ENCODE measurements around the gene PBRM1. TPM values are rescaled to one million over a fixed set of nuclear protein-coding genes. Genes with fewer than 3 reads are reported as not detected.

PBRM1 gene
- total and polyA plus RNA-seq, 2 experiments from 2014 or later: 50.9 to 77.4 TPM

DNA sequence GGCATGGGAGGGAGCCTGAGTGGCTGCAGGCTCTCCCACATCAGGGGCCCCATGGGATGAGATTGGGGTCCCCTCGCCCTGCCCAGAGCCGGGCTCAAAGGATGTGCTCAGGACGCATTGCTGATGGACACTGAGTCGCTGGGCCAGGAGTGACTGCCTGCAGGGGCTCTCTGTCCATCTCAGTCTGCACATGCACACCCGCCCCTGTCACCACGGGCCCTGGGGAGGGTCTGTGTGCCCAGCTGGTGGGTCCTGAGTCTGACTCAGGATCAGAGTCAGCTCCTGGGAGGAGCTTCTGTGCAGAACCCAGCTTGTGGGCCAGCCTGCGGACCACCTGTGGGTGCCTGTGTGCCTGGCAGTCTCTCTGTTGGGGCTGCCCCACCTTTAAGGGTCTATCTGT, 172.4 kb downstream of the PBRM1 start:
- Histone ChIP-seq H3K9me3 (ENCODE audit: low read depth) (no peaks in the 10 kb centered on the region), H4K20me1 (ENCODE audit: insufficient read depth, poor library complexity, severe bottlenecking) (no peaks in the 10 kb centered on the region), H3K4me2 (no peak overlapping the region), H3K36me3 (replicated peaks; ENCODE audit: insufficient read depth, low read depth) (no peaks in the 10 kb centered on the region), H3K27me3 (no peaks in the 10 kb centered on the region), H3K4me3 (no peak overlapping the region), H2AFZ (no peak overlapping the region), H3K4me1 (ENCODE audit: insufficient read depth) (no peaks in the 10 kb centered on the region), H3K9me2 (replicated peaks; ENCODE audit: insufficient read depth) (no peaks in the 10 kb centered on the region), H3K79me2 (no peaks in the 10 kb centered on the region), H3K27ac (no peak overlapping the region)
- TF ChIP-seq EZH2phosphoT487 (IDR thresholded peaks at IDR 0.05; ENCODE audit: low read depth, severe bottlenecking, unreplicated experiment): no peak
- TF ChIP-seq, protein P1, sequence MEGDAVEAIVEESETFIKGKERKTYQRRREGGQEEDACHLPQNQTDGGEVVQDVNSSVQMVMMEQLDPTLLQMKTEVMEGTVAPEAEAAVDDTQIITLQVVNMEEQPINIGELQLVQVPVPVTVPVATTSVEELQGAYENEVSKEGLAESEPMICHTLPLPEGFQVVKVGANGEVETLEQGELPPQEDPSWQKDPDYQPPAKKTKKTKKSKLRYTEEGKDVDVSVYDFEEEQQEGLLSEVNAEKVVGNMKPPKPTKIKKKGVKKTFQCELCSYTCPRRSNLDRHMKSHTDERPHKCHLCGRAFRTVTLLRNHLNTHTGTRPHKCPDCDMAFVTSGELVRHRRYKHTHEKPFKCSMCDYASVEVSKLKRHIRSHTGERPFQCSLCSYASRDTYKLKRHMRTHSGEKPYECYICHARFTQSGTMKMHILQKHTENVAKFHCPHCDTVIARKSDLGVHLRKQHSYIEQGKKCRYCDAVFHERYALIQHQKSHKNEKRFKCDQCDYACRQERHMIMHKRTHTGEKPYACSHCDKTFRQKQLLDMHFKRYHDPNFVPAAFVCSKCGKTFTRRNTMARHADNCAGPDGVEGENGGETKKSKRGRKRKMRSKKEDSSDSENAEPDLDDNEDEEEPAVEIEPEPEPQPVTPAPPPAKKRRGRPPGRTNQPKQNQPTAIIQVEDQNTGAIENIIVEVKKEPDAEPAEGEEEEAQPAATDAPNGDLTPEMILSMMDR (IDR thresholded peaks at IDR 0.05; ENCODE audit: poor library complexity): no peak
- 91% methylated on average over 7 of the region's 7 CpGs for WGBS (ENCODE audit: low lambda C conversion rate, missing lambda C conversion rate)
- no peak for DNase-seq (ENCODE audit: low spot score)

DNA sequence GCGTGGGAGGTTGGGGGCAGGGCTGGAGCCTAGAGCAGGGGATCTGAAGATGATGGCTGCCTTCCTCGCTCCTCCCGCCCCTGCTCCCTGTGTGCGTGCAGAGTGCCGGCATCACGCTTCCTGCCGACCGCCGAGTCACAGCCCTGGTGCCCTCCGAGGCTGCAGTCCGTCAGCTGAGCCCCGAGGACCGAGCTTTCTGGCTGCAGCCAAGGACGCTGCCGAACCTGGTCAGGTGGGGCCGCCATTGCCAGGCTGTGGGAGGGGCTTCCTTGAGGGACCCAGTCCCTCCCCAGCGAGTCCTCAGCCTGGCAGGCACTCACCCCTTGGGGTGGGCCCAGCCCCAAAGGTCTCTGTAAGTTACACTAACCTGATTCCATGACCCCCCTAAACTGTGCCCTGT, 173.0 kb downstream of the PBRM1 start:
- DNase-seq (ENCODE audit: low spot score): no peak
- no peaks in the 10 kb centered on the region for H3K9me2 ChIP-seq (replicated peaks; ENCODE audit: insufficient read depth)
- H2AFZ ChIP-seq: no peak overlapping the region
- WGBS (ENCODE audit: low lambda C conversion rate, missing lambda C conversion rate): 76% methylated on average over 17 of the region's 17 CpGs
- no peak overlapping the region for H3K27ac ChIP-seq
- TF ChIP-seq EZH2 (IDR thresholded peaks at IDR 0.05; ENCODE audit: borderline replicate concordance): no peak
- TF ChIP-seq, protein P1 (IDR thresholded peaks at IDR 0.05; ENCODE audit: poor library complexity): no peak
- no peak for TF ChIP-seq EZH2phosphoT487 (IDR thresholded peaks at IDR 0.05; ENCODE audit: low read depth, severe bottlenecking, unreplicated experiment)
- H3K4me2 ChIP-seq: no peak overlapping the region
- no peak overlapping the region for H3K4me3 ChIP-seq
- no peaks in the 10 kb centered on the region for H4K20me1 ChIP-seq (ENCODE audit: insufficient read depth, poor library complexity, severe bottlenecking)
- no peaks in the 10 kb centered on the region for H3K9me3 ChIP-seq (ENCODE audit: low read depth)
- peaks cover under 1% of the 10 kb centered on the region for H3K4me1 ChIP-seq (ENCODE audit: insufficient read depth)
- no peaks in the 10 kb centered on the region for H3K27me3 ChIP-seq
- no peaks in the 10 kb centered on the region for H3K36me3 ChIP-seq (replicated peaks; ENCODE audit: insufficient read depth, low read depth)
- no peaks in the 10 kb centered on the region for H3K79me2 ChIP-seq

DNA sequence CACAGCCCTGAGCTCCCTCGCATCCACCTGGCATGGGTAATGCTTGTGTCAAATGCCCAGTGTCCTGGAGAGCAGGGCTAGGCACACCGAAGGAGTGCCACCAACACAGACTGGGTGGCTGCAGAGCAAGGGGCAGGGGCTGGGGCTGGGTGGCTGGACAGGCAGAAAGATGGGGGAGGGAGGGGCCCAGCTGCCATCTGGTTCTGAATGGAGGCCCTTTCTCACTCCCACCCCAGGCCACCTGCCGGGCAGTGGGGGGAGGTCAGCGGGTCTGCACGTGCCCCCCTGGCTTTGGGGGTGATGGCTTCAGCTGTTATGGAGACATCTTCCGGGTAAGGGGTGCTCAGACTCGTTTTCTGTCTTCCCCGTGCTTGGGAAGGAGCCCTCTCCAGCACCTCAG, 173.6 kb downstream of the PBRM1 start:
- no peak overlapping the region for H3K4me2 ChIP-seq
- H4K20me1 ChIP-seq (ENCODE audit: insufficient read depth, poor library complexity, severe bottlenecking): no peaks in the 10 kb centered on the region
- TF ChIP-seq, protein P1 (IDR thresholded peaks at IDR 0.05; ENCODE audit: poor library complexity): no peak
- TF ChIP-seq EZH2phosphoT487 (IDR thresholded peaks at IDR 0.05; ENCODE audit: low read depth, severe bottlenecking, unreplicated experiment) (no peak), EZH2 (IDR thresholded peaks at IDR 0.05; ENCODE audit: borderline replicate concordance) (no peak)
- H3K27ac ChIP-seq: no peak overlapping the region
- no peak for DNase-seq (ENCODE audit: low spot score)
- H3K9me2 ChIP-seq (replicated peaks; ENCODE audit: insufficient read depth): no peaks in the 10 kb centered on the region
- no peak overlapping the region for H2AFZ ChIP-seq
- H3K4me3 ChIP-seq: no peak overlapping the region
- H3K36me3 ChIP-seq (replicated peaks; ENCODE audit: insufficient read depth, low read depth): no peaks in the 10 kb centered on the region
- no peaks in the 10 kb centered on the region for H3K27me3 ChIP-seq
- H3K4me1 ChIP-seq (ENCODE audit: insufficient read depth): peaks cover 4% of the 10 kb centered on the region
- no peaks in the 10 kb centered on the region for H3K79me2 ChIP-seq
- H3K9me3 ChIP-seq (ENCODE audit: low read depth): no peaks in the 10 kb centered on the region
- WGBS (ENCODE audit: low lambda C conversion rate, missing lambda C conversion rate): 69% methylated on average over 8 of the region's 8 CpGs

DNA sequence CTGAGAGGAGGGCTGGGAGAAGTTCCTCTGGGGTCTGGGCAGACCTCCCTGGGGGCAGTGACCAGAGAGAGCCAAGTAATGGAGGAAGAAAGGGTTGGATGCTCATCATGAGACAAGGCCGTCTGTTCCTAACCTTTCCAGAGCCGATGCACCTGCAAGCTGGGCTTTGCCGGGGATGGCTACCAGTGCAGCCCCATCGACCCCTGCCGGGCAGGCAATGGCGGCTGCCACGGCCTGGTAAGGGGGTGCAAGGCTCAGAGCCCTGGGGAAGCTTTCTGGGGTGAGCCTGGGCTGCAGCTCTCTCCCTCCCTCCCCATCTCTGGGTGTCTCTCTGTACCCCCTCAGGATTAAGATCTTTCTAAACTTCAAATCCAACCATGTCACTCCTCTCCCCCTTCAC, 174.2 kb downstream of the PBRM1 start:
- Histone ChIP-seq H3K79me2 (no peaks in the 10 kb centered on the region), H4K20me1 (ENCODE audit: insufficient read depth, poor library complexity, severe bottlenecking) (no peaks in the 10 kb centered on the region), H3K9me2 (replicated peaks; ENCODE audit: insufficient read depth) (no peaks in the 10 kb centered on the region), H3K4me2 (no peak overlapping the region), H3K4me3 (no peak overlapping the region), H3K27me3 (no peaks in the 10 kb centered on the region), H3K4me1 (ENCODE audit: insufficient read depth) (peaks cover 9% of the 10 kb centered on the region), H2AFZ (no peak overlapping the region), H3K36me3 (replicated peaks; ENCODE audit: insufficient read depth, low read depth) (no peaks in the 10 kb centered on the region), H3K9me3 (ENCODE audit: low read depth) (no peaks in the 10 kb centered on the region), H3K27ac (no peak overlapping the region)
- DNase-seq (ENCODE audit: low spot score): no peak
- WGBS (ENCODE audit: low lambda C conversion rate, missing lambda C conversion rate): 84% methylated on average over 7 of the region's 7 CpGs
- TF ChIP-seq EZH2 (IDR thresholded peaks at IDR 0.05; ENCODE audit: borderline replicate concordance) (no peak), EZH2phosphoT487 (IDR thresholded peaks at IDR 0.05; ENCODE audit: low read depth, severe bottlenecking, unreplicated experiment) (no peak)
- TF ChIP-seq, protein P1 (IDR thresholded peaks at IDR 0.05; ENCODE audit: poor library complexity): no peak
